SK-N-SH (cell line): ENCODE measurements around the gene TAS2R30.
A peak's percentile ranks its signal among the peaks of the same experiment; 100 is the strongest.

ENCODE experiments used
- CHD2 ChIP-seq: fragments of 150-350 bp; IDR thresholded peaks from 2 replicates; pipeline ENCODE4 v1.6.1; 2018; ENCODE audit warnings: low read length; ENCODE audit not compliant: partially characterized antibody
- EZH2phosphoT487 ChIP-seq: fragments of 200-600 bp; sonication (generic); IDR thresholded peaks from 2 replicates; pipeline ENCODE4 v1.6.1; 2017; ENCODE audit warnings: low read depth, mixed run types, mild to moderate bottlenecking, antibody characterized with exemption, moderate library complexity, borderline replicate concordance
- GATA2 ChIP-seq: sonication (generic); formaldehyde crosslinking; IDR thresholded peaks from 2 replicates; pipeline ENCODE4 v1.5.0; 2020; ENCODE audit warnings: mild to moderate bottlenecking, missing genetic modification reagents
- MEF2A ChIP-seq: IDR thresholded peaks from 2 replicates; pipeline ENCODE4 v1.4.0; 2012; ENCODE audit warnings: low read depth, borderline replicate concordance
- POLR2AphosphoS5 ChIP-seq: IDR thresholded peaks from 2 replicates; pipeline ENCODE4 v1.6.1; 2012; ENCODE audit warnings: low read depth, low read length
- RAD21 ChIP-seq: IDR thresholded peaks from 2 replicates; pipeline ENCODE4 v1.6.1; 2012; ENCODE audit warnings: mild to moderate bottlenecking, low read length
- RXRA ChIP-seq: IDR thresholded peaks from 2 replicates; pipeline ENCODE4 v1.4.0; 2012; ENCODE audit warnings: low read depth, mild to moderate bottlenecking, borderline replicate concordance
- SMC3 ChIP-seq: IDR thresholded peaks from 2 replicates; pipeline ENCODE4 v1.6.1; 2012; ENCODE audit warnings: low read depth, low read length, improper control_type of control experiment
- YY1 ChIP-seq: IDR thresholded peaks from 2 replicates; pipeline ENCODE4 v1.4.0; 2012; ENCODE audit warnings: low read depth, mild to moderate bottlenecking
- TF ChIP-seq, protein P1 (sequence below): fragments of 200-600 bp; sonication (generic); IDR thresholded peaks from 2 replicates; pipeline ENCODE4 v1.6.1; 2017; ENCODE audit warnings: antibody characterized with exemption, mild to moderate bottlenecking, moderate library complexity
- TF ChIP-seq, protein P2 (sequence below): IDR thresholded peaks from 2 replicates; pipeline ENCODE4 v1.6.1; 2012; ENCODE audit warnings: mild to moderate bottlenecking, low read depth, low read length, moderate library complexity
- TF ChIP-seq, protein P3 (sequence below): IDR thresholded peaks from 2 replicates; pipeline ENCODE4 v1.4.0; 2012; ENCODE audit warnings: low read depth

DNA sequence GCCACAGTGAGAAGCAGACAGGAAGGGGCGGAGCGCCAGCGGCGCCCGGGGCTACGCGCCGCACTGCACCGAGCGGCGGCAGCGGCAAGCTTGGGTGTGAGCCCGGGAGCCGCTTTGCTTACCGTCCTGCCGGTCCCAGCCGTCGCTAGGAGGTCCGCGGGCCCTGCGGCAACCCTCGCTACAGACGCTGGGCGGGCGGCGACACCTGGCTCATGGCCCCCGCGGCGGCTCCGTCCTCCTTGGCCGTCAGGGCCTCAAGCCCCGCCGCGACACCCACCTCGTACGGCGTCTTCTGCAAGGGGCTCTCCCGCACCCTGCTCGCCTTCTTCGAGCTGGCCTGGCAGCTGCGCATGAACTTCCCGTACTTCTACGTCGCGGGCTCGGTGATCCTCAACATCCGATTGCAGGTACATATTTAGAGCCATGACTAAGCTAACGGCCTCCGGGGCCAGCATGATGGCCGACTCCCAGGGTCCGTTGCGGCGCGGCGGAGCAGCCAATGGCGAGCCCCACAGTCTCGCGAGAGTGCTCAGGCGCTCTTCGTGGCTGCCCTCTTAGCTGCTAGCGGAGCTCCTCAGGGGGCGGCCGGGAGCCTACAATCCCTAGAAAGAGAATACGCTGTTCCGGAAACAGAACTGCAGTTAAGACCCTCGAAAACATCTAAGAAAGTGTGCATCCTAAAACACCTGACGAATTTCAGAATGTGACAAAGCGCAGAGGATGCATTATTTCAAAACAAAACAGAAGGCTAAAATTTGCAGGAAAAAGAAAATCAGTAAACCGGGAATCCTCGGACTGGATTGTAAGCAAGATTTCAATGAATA, 36.9 kb upstream of the TAS2R30 start, which contains the start of gene SMIM10L1:
- TF ChIP-seq, protein P1, sequence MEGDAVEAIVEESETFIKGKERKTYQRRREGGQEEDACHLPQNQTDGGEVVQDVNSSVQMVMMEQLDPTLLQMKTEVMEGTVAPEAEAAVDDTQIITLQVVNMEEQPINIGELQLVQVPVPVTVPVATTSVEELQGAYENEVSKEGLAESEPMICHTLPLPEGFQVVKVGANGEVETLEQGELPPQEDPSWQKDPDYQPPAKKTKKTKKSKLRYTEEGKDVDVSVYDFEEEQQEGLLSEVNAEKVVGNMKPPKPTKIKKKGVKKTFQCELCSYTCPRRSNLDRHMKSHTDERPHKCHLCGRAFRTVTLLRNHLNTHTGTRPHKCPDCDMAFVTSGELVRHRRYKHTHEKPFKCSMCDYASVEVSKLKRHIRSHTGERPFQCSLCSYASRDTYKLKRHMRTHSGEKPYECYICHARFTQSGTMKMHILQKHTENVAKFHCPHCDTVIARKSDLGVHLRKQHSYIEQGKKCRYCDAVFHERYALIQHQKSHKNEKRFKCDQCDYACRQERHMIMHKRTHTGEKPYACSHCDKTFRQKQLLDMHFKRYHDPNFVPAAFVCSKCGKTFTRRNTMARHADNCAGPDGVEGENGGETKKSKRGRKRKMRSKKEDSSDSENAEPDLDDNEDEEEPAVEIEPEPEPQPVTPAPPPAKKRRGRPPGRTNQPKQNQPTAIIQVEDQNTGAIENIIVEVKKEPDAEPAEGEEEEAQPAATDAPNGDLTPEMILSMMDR, result 0 out of 2 replicates have a peak, but pooled peaks have one; percentile 16
- TF ChIP-seq EZH2phosphoT487 (no peak), GATA2 (CRISPR knock-in tag) (no peak), YY1 (peak; percentile 94), CHD2 (peak; percentile 99), MEF2A (no peak), POLR2AphosphoS5 (peak; percentile 83), RAD21 (no peak), SMC3 (no peak), RXRA (no peak)
- TF ChIP-seq, protein P2, sequence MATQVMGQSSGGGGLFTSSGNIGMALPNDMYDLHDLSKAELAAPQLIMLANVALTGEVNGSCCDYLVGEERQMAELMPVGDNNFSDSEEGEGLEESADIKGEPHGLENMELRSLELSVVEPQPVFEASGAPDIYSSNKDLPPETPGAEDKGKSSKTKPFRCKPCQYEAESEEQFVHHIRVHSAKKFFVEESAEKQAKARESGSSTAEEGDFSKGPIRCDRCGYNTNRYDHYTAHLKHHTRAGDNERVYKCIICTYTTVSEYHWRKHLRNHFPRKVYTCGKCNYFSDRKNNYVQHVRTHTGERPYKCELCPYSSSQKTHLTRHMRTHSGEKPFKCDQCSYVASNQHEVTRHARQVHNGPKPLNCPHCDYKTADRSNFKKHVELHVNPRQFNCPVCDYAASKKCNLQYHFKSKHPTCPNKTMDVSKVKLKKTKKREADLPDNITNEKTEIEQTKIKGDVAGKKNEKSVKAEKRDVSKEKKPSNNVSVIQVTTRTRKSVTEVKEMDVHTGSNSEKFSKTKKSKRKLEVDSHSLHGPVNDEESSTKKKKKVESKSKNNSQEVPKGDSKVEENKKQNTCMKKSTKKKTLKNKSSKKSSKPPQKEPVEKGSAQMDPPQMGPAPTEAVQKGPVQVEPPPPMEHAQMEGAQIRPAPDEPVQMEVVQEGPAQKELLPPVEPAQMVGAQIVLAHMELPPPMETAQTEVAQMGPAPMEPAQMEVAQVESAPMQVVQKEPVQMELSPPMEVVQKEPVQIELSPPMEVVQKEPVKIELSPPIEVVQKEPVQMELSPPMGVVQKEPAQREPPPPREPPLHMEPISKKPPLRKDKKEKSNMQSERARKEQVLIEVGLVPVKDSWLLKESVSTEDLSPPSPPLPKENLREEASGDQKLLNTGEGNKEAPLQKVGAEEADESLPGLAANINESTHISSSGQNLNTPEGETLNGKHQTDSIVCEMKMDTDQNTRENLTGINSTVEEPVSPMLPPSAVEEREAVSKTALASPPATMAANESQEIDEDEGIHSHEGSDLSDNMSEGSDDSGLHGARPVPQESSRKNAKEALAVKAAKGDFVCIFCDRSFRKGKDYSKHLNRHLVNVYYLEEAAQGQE, result no peak
- TF ChIP-seq, protein P3, sequence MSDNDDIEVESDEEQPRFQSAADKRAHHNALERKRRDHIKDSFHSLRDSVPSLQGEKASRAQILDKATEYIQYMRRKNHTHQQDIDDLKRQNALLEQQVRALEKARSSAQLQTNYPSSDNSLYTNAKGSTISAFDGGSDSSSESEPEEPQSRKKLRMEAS, result peak; percentile 30; the same call in 1 of the 2 replicates
